HG02840 (cell line): ENCODE results near the gene LYPD6B.

ENCODE experiments used
- ATAC-seq: cut with Tn5 transposase; IDR thresholded peaks from one replicate; pipeline ENCODE4 v1.9.1; 2021; ENCODE audit warnings: mild to moderate bottlenecking, moderate library complexity, moderate number of reproducible peaks; ENCODE audit not compliant: unreplicated experiment, low FRiP score

LYPD6B gene

DNA sequence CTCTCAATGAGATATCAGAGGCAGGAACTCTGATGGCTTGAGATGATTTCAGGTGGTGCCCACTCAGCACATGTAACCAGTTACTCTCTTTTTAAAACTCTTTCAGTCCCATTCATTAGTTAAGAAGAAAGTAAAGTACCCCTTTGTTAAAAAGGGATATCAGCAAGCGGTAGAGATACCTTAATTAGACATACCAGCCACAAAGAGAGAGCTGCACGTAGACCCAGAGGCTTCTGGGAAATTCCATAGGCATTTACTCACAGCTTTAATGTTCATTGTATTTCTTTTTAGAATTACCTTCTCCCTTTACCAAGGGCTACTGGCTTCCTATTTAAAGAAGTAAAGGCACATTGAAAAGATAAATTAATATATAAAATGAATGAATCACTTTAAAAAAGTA lies 63.3 kb downstream of the LYPD6B start:
- ATAC-seq: no peak

DNA sequence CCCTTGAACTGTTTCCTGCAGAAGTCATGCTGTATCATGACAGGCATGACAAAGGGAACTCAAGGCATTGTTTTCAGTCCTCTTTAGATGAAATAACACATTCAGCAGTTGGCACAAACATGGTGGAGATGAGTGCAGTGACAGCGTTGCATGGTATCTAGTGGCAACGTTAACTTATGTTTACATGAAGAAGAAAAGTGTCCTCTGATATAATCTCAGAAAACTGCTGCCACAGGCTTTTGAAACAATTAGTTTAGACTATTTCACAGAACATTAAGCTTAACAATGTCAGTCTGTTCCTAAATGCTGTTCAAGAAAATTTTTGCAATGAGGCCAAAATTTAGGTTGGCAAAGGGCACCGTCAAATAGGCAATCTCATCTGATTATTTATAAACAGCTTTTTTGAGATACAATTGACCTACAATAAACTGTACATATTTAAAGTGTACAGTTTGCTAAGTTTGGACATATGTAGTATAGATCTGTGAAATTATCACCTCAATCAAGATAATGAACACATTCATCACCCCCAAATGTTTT lies 64.7 kb downstream of the LYPD6B start:
- ATAC-seq: no peak

DNA sequence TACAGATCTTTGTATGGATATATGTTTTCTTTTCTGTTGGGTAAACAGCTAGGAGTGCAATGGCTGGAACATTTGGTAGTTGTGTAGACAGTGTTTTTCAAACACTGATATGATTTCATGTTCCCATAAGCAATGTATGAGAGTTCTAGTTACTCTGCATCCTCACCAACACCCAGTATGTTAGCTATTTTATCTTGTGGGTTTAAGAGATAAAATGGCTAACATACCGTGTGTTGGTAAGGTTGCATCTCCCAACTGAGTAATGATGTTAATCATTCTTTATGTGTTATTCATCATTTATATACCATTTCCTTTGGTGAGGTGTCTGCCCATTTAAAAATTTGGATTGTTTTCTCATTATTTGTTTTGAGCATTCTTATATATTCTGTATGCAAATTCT lies 65.7 kb downstream of the LYPD6B start:
- no peak for ATAC-seq

DNA sequence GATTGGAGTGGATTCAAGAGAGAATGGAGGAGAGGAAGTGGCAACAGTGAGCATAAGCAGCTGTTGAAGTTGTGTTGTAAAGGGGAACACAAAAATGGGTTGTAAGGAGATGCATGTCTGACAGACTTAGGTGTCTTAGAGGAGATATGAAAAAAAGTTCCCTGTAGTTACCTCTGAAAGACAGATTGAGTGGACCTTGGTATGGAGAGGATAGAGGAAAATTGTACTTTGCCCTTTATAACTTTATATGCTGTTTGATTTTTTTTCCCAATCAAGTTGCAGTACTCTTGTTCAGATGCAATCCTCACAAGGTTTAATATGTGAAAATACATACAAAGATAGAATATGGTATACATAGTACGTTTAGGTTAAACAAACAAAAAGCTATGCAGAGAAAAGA lies 73.6 kb downstream of the LYPD6B start:
- ATAC-seq: no peak

DNA sequence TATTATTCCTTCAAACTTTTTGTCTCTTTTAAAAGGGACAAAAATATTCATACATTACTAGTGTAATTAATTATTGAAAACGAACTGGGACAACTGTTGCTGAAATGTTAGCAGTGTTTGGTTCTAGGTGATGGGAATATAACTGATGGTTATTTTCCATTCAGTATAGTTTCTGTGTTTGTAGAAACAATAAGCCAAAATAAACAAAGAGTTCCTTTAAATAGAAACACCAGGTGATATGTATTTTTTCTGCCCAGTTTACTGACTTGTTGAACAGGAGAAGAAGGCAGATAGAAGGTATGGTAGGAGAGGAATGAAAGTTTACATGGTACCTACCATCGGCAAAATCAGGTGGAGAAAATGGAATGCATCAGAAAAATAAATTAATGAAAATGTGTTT lies 74.2 kb downstream of the LYPD6B start:
- no peak for ATAC-seq

DNA sequence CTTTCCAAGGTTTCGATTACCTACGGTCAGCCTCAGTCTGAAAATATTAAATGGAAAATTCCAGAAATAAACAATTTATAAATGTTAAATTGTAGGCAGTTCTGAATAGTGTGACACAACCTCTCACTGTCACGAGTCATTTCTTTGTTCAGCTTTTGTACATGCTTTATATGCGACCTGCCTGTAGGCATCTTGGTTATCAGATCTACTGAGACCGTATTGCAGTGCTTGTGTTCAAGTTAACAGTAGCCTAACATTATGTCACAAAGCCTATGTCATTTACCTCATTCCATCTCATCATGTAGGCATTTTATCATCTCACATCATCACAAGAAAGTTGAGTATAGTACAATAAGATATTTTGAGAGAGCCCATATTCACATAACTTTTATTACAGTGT lies 77.3 kb downstream of the LYPD6B start:
- no peak for ATAC-seq

DNA sequence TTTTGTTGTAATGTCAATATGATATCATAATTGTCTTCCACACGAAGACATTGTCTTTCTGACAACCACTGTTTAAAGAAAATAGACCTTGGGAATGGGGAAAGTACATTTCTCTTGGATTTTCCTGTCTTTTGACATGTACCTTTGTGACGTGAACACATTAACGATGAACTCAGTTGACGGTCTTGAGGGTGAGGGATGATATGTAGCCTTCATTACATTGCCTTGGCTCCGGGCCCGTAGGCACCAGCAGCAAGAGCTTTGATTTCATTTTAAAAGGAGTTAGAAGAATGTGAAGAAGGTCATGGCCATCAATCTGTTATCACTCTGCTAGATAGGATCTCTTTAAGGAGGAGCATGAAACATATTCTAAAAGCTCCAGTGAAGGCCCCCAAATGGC lies 80.9 kb downstream of the LYPD6B start:
- no peak for ATAC-seq

DNA sequence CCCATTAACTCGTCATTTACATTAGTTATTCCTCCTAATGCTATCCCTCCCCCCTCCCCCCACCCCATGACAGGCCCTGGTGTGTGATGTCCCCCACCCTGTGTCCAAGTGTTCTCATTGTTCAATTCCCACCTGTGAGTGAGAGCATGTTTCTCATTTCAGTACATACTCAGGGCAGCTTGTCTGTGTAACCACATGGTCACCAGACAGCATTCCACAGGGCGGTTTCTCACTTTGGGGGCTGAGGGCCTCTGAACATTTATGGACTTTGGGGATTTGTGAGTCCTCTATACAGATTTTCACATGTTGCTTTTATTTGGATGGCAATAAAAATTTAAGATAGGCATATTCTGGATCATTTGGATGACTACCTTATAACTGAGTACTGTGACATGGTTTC lies 84.0 kb downstream of the LYPD6B start:
- ATAC-seq: no peak

DNA sequence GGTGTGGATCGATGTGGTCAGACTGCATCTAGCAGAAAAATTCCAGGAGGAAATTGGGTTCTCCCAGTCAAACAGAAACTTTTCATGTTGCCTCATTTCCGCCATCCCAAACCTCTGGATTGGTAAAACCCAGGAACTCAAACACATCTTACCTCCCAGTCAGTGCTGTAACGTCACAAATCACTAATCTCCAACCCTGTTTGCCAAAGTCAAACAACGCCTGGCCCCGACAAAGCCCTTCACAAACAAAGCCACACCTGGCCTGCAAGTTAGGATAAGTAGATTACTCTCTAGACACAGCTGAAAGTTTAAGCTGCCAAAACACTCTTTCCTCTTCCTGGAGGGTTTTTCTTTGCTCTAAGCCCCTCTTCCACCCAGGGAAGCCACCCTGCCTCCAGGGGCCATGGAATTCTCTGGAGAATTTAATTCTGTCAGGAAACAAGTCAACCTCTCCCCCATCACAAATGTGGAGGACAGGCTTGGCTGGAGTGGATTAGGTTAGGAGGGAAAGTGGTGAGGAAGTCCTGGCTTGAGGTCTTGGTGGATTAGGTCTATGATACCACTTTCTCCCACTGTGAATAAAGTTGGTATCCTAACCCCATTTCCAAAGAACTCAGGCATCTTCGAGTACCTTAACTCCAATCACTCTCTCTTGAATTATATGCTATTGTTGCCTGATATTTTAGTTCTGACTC lies 86.7 kb downstream of the LYPD6B start:
- no peak for ATAC-seq

DNA sequence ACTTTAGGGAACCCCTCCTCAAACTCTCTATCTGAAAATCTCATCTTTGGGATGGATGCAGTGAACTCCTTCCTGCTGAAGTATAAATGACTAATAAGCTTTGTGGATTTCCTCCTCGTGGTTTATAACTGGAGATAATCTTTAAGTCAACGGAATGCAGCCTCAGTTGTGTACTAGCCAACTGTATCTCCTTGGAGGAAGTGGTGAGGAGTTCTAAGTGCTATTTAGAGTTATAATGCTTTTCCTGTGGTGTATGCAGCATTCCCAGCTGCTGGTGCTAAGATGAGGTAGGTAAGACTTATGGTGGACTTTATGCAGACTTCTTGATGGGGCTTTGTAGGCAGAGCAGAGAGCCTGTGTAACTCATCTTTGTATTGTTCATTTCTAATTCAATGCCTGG lies 90.9 kb downstream of the LYPD6B start:
- ATAC-seq: no peak

DNA sequence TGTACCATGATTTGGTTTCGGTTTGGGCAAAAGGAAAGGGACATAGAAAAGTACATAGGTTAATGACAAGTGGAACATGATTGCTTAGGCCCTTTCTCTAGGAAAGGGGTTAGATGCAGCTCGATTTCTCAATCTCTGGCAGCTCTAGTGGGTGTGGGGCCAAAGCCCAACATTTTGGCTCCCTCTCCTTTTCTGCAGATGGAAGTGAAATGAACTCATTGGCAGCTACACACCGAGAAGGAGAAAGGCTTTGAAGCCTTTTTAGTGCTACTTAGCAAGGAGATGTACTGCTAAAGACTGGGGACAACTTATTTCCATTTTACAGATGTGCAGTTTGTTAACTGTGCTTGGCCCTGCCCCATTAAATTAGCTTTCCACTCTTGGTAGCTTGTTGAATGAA lies 93.8 kb downstream of the LYPD6B start:
- ATAC-seq: no peak

DNA sequence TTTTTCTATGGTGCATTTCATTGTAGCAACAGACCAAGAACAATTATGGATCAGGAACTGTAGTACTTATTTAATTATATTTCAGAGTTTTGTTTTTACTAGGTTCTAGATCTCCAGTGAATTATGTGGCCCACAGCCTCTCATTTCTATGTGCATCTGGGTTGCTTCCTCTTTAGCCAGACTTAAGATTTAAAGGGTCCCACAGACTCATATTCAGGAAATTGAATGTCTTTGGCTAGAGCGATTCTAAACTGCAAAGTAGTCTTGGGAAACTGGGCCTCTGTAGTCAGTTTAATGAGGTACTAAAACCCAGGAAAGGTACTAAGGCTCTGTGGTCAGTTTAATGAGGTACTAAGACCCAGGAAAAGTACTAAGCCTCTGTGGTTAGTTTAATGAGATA lies 94.4 kb downstream of the LYPD6B start:
- no peak for ATAC-seq

DNA sequence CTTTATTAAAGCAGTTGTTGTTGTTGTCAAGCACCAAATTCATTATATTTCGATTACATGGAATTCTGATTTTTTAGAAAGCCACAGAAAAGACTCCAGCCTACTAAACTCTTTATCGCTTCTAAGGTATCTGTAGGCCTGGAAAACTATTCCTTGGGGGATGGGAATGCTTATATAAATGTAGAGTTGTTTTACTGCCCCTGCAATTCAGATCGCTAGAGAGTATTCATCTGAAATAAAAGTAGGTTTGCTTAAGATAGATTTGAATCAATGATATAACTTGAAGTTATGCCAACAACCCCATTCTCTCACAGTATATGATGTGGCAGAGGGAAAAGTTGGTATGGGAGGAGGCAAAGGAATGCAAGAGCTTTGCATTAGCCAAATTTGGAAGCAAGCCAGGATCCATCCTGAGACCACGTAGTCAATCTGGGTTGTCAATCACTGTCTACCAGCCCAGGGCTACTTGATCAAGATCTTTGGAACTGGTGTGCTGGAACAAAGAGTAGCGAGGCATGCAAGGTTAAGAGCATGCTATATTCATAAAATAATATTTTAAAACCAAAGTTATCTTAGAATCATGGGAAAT lies 95.9 kb downstream of the LYPD6B start:
- no peak for ATAC-seq

DNA sequence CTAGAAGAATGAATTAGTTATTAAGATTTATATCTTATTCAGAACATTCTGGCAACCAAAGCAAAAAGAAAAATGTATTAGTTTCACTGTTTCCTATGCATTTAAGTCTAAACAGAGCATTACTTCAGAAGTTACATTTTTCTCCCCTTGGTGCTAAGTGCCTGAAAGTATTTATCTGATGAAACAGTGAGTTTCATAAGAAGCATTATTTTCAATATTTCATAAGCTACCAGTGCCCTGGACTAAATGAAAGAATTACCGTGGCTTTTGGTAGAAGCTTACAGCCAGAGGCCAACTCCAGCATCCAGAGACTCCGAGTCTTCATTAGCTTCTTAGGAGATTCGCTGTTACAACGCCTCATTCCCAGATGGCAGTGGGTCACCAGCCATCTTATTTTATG lies 97.6 kb downstream of the LYPD6B start:
- no peak for ATAC-seq

DNA sequence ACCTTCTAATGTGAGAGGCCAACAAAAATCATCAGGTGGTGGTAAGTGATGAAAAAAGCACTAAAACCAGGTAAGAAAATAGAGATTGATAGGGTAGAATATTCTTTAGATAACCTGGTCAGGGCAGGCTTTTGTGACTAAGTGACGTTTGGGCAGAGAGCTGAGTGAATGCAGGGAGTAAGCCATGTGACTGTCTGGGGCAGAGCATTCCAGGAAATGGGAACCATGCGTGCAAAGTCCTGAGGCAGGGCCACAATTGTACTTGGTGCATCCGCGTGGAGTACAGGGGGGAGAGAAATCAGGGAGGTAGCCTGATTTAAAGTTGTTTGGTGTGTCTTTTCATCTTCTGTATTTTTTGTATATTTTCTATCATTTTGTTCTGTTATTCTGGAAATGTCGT lies 102.5 kb downstream of the LYPD6B start:
- ATAC-seq: no peak

DNA sequence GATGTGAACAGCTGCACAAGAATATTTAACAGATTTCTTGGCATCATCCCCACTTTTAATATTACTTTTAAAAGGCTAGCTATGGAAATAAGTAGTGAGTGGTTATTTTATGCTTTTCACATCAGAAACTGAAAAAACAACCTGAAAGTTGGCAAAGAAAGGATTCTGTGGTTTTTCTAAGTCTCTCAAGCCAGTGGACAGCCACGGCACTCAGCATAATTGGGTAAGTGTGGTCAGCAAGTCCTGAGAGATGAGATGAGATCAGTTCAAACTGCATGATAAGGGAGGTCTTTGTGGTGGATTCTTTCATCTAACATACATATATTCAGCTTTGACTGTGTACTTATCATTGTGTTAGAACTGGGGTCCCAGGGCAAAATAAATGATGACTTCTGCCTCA lies 105.2 kb downstream of the LYPD6B start:
- no peak for ATAC-seq

DNA sequence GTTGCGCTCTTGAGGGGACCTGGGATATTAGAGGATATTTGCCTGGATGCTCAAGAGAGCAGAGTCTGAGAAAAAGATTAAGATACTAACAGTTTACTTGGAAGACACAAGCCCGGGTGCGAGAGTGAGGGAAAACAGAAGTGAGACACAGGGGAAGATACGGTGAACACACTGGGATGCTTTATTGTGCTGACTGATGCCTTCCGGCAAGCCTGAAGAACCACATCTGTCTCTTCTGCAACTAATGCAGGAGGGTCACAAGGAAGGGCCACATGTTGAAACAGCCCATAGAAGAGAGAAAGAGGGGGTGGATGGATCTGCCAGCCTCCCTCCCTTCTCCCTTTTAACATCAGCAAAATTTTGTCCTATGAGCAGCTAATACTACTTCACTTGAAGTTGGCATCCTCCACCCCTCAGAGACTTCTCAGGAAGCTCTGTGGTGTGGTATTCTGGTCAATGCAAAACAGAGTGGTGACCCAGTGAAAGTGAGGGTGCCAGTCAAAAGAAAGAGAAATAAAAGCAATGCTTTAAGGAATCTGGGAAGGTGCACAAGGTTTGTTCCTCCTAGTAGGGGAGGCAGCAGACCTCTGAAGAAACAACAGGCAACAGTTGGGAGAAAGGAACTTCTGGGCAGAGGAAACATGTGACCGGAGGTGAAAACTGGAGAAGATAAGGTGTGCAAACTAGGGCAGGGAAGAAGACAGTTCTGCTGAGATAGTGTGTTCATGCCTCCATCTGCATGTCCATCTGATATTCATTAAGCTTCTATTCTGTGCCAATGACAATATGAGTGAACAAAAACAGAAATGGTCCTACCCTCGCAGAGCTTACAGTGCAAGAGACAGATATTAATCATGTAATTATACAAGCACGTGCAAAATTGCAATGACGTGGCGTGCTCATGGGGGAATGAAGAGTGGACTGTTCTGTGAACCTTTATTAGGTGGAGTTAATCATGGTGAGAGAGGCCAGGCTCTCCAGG lies 107.1 kb downstream of the LYPD6B start:
- ATAC-seq: no peak

DNA sequence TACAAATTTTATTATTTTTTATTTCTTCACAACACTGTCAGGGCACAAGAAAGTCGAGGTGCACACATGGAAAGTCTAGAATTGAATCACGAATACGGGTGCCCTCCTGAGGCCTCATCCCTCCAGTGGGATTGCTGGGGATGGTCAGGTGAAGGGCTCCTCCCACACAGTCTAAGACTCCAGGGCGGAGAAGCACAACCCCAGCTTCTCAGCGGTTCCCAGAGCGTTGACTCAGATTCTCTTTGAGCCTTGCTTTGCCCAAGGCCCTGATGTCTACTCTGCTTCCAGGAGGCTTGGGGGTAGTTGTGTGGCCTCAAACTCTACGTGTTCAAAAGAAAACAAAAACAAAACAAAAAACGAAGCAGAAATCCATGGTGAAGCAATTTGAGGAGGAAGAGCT lies 108.4 kb downstream of the LYPD6B start:
- ATAC-seq: no peak

DNA sequence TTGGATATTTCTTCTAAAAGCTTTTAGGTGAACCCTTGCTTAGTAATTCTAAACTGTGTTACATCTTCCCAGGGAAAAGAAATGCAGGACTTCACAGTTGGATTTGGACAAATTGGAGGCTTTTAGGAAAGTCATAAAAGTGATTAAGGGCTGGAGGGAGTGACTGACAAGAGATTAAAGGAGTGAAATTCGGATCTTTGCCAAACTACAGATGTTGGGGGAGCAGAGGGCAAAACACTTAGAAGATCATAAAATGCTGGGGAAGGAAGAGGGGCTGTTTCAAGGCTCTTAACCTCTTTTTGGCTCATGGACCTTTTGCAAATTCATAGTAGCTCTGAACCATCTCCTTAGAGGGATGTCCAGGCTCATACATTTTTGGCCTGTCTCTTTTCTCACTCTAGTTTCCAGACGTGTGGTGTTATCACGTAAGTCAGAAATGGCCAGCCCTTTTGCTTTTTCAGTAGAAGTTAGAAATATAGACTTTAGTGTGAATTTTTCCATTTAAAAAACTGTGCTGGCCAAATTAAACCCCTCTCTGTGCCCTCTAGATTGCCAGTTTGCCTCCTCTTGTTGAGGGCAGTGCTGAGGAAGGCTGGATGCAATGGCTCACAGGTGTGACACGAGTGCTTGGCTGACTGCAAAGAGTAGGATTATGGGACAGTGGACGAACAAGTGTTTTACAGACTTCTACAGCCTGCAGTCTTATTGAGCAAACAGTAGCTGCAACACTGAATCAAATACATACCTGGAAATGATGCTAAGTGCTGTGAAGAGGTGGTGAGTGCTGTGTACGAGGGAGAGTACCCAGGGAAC lies 109.9 kb downstream of the LYPD6B start:
- no peak for ATAC-seq

DNA sequence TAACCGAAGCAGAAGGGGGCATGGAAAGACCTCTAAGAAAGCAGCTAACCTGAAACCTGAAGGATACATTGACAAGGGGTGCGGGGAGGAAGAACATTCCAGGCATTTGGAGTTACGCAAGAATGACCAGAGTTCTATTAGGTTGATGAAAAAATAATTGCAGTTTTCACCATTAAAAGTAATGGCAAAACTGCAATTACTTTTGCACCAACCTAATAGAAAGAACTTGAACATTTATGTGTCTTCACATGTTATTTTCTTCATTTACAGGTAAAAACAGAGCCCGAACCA lies 110.5 kb downstream of the LYPD6B start:
- ATAC-seq: no peak
